Measurements from ENCODE around the gene RPL26.

DNA sequence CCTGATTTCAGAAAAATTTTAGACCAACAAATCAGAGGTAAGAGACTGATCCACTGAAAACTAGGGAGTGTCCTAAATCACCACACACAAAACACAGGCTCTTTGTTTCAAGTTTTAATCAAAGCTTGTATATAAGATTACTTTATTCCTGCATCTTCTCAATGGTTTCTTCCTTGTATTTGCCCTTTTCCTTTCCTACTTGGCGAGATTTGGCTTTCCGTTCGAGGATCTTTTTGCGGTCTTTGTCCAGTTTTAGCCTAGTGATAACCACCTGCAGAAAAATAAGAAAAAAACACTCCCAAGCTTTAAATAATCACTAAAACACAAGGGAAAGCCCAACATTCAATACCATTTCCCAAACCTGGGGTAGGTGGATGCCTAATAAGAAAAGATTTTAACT, 5.6 kb downstream of the RPL26 start:
- TF ChIP-seq ZNF274 (IDR thresholded peaks at IDR 0.05; ENCODE audit: low read depth, low read length) (no peak), YY1 (IDR thresholded peaks at IDR 0.05; ENCODE audit: insufficient read depth, insufficient read length) (no peak)
